HepG2 (cell line): ENCODE data around the gene HNRNPUL2. TPM values are rescaled to one million over a fixed set of nuclear protein-coding genes. Genes with fewer than 3 reads are reported as not detected.
A peak's percentile ranks its signal among the peaks of the same experiment; 100 is the strongest.

ENCODE experiments used
- AHR ChIP-seq: IDR thresholded peaks from 2 replicates; pipeline ENCODE4 v1.6.1; 2018; ENCODE audit warnings: missing genetic modification reagents, missing compliant biosample characterization
- DR1 ChIP-seq: sonication (generic); formaldehyde crosslinking; IDR thresholded peaks from 2 replicates; pipeline ENCODE4 v1.8.0; 2021; ENCODE audit warnings: mild to moderate bottlenecking, missing genetic modification reagents, inconsistent platforms
- ERF ChIP-seq: IDR thresholded peaks from 2 replicates; pipeline ENCODE4 v1.6.1; 2018; ENCODE audit warnings: missing biosample characterization, missing genetic modification reagents
- GMEB2 ChIP-seq: IDR thresholded peaks from 2 replicates; pipeline ENCODE4 v1.6.1; 2016; ENCODE audit warnings: missing biosample characterization, missing genetic modification reagents, low read depth
- HMGA1 ChIP-seq: sonication (generic); formaldehyde crosslinking; conservative IDR thresholded peaks from 2 replicates; pipeline ENCODE4 v1.4.0; 2020; ENCODE audit warnings: missing genetic modification reagents
- HNRNPUL1 ChIP-seq: fragments of 200-400 bp; formaldehyde crosslinking; IDR thresholded peaks from 2 replicates; pipeline ENCODE4 v1.6.1; 2017; ENCODE audit warnings: low read depth, mild to moderate bottlenecking, low read length, moderate library complexity
- IKZF1 ChIP-seq: fragments of 450-650 bp; IDR thresholded peaks from 2 replicates; pipeline ENCODE4 v1.7.1; 2016
- ISX ChIP-seq: sonication (generic); formaldehyde crosslinking; conservative IDR thresholded peaks from 2 replicates; pipeline ENCODE4 v1.5.0; 2020; ENCODE audit warnings: missing genetic modification reagents
- JARID2 ChIP-seq: sonication (generic); formaldehyde crosslinking; IDR thresholded peaks from 2 replicates; pipeline ENCODE4 v1.8.1; 2023; ENCODE audit warnings: missing genetic modification reagents, inconsistent platforms; ENCODE audit not compliant: insufficient replicate concordance
- KLF15 ChIP-seq: sonication (generic); formaldehyde crosslinking; IDR thresholded peaks from 2 replicates; pipeline ENCODE4 v1.8.1; 2023; ENCODE audit warnings: borderline replicate concordance, mild to moderate bottlenecking, inconsistent platforms, missing genetic modification reagents, mixed read lengths
- KLF9 ChIP-seq: IDR thresholded peaks from 2 replicates; pipeline ENCODE4 v1.6.1; 2016; ENCODE audit warnings: low read depth
- MYNN ChIP-seq: sonication (generic); formaldehyde crosslinking; IDR thresholded peaks from 2 replicates; pipeline ENCODE4 v1.4.0; 2020; ENCODE audit warnings: mild to moderate bottlenecking, low read depth, missing genetic modification reagents
- RELA ChIP-seq: sonication (generic); formaldehyde crosslinking; IDR thresholded peaks from 2 replicates; pipeline ENCODE4 v1.4.0; 2020; ENCODE audit warnings: missing genetic modification reagents
- RFX1 ChIP-seq: fragments of 450-650 bp; IDR thresholded peaks from 2 replicates; pipeline ENCODE4 v1.6.1; 2017
- SIX4 ChIP-seq: sonication (generic); formaldehyde crosslinking; IDR thresholded peaks from 2 replicates; pipeline ENCODE4 v1.4.0; 2020; ENCODE audit warnings: missing genetic modification reagents
- TAF15 ChIP-seq: fragments of 200-400 bp; formaldehyde crosslinking; IDR thresholded peaks from one replicate; pipeline ENCODE4 v1.6.1; 2018; ENCODE audit warnings: mild to moderate bottlenecking, low read depth, low read length; ENCODE audit not compliant: poor library complexity, severe bottlenecking
- TBP ChIP-seq: sonication (generic); formaldehyde crosslinking; IDR thresholded peaks from 2 replicates; pipeline ENCODE4 v1.5.0; 2020; ENCODE audit warnings: missing genetic modification reagents
- THAP11 ChIP-seq: IDR thresholded peaks from 2 replicates; pipeline ENCODE4 v1.6.1; 2016; ENCODE audit warnings: missing biosample characterization, missing genetic modification reagents
- ZNF232 ChIP-seq: sonication (generic); formaldehyde crosslinking; IDR thresholded peaks from 2 replicates; pipeline ENCODE4 v1.4.0; 2020; ENCODE audit warnings: missing genetic modification reagents, borderline replicate concordance
- ZNF263 ChIP-seq: sonication (generic); formaldehyde crosslinking; IDR thresholded peaks from 2 replicates; pipeline ENCODE4 v1.4.0; 2020; ENCODE audit warnings: missing genetic modification reagents
- ZNF274 ChIP-seq: sonication (generic); formaldehyde crosslinking; IDR thresholded peaks from 2 replicates; pipeline ENCODE4 v1.5.1; 2020; ENCODE audit warnings: mild to moderate bottlenecking, missing genetic modification reagents
- ZNF350 ChIP-seq: sonication (generic); formaldehyde crosslinking; IDR thresholded peaks from 2 replicates; pipeline ENCODE4 v1.4.0; 2020; ENCODE audit warnings: mild to moderate bottlenecking, low read depth, missing genetic modification reagents, borderline replicate concordance
- ZNF557 ChIP-seq: sonication (generic); formaldehyde crosslinking; IDR thresholded peaks from 2 replicates; pipeline ENCODE4 v1.4.0; 2020; ENCODE audit warnings: missing genetic modification reagents
- ZNF589 ChIP-seq: sonication (generic); formaldehyde crosslinking; conservative IDR thresholded peaks from 2 replicates; pipeline ENCODE4 v1.8.0; 2022; ENCODE audit warnings: mild to moderate bottlenecking, moderate library complexity, missing genetic modification reagents
- ZNF773 ChIP-seq: sonication (generic); formaldehyde crosslinking; IDR thresholded peaks from 2 replicates; pipeline ENCODE4 v1.4.0; 2020; ENCODE audit warnings: missing genetic modification reagents, borderline replicate concordance
- ZUFSP ChIP-seq: sonication (generic); formaldehyde crosslinking; IDR thresholded peaks from 2 replicates; pipeline ENCODE4 v1.9.0; 2021; ENCODE audit warnings: missing genetic modification reagents, mild to moderate bottlenecking, borderline replicate concordance
- ZXDC ChIP-seq: sonication (generic); formaldehyde crosslinking; IDR thresholded peaks from 2 replicates; pipeline ENCODE4 v1.5.0; 2020; ENCODE audit warnings: mild to moderate bottlenecking, missing genetic modification reagents
- polyA plus RNA-seq, 8 experiments: library from polyadenylated mRNA; depleted of rRNA in 3 of 8; stranded (reverse) in 7 of 8; unstranded in 1 of 8; fragments of >200 nt; fragmentation: Illumina TruSeq in 4 of 8; extraction: Trizol in 4 of 8; gene quantifications; 2 replicates each; pipeline versions ENCODE4 v1.2.1 to v1.2.3, GENCODE V29; 2011 to 2016; ENCODE audit warnings: low read depth in 4 of 8, missing spikeins in 1 of 8, mixed read lengths in 1 of 8; ENCODE audit not compliant: insufficient read depth in 1 of 8
- total RNA-seq, 5 experiments: library from RNA; depleted of rRNA; stranded (reverse); fragments of >200 nt; fragmentation: Illumina TruSeq; extraction: Trizol; gene quantifications; 2 replicates each; pipeline ENCODE4 v1.2.3, GENCODE V29; 2016; ENCODE audit warnings: low read depth in 1 of 5

HNRNPUL2 gene
- total and polyA plus RNA-seq, 2 of the 13 experiments (the other 11 are each of a cell fraction or from before 2014, with no cell fraction given): 8.4 to 9.6 TPM

- TF ChIP-seq ZXDC (CRISPR knock-in tag): no peak; the same call in 1 of the 2 replicates
- TF ChIP-seq ERF (CRISPR knock-in tag): peak; percentile 70; the same call in 1 of the 2 replicates
- no peak for TF ChIP-seq RFX1
- TF ChIP-seq DR1 (CRISPR knock-in tag): peak; percentile 98
- peak; percentile 56 for TF ChIP-seq JARID2 (CRISPR knock-in tag)
- peak; percentile 80; the same call in 1 of the 2 replicates for TF ChIP-seq KLF15 (CRISPR knock-in tag)
- TF ChIP-seq ZNF274: no peak; the same call in 1 of the 2 replicates
- TF ChIP-seq ISX: no peak; the same call in 1 of the 2 replicates
- no peak for TF ChIP-seq TBP (CRISPR knock-in tag)
- TF ChIP-seq SIX4 (CRISPR knock-in tag): peak; percentile 10; the same call in 1 of the 2 replicates
- TF ChIP-seq ZNF350 (CRISPR knock-in tag): peak; percentile 88
- TF ChIP-seq ZUFSP (CRISPR knock-in tag): no peak
- TF ChIP-seq ZNF773: no peak
- TF ChIP-seq RELA (CRISPR knock-in tag): peak; percentile 55; the same call in 1 of the 2 replicates
- TF ChIP-seq IKZF1: no peak
- TF ChIP-seq ZNF263: no peak
- peak; percentile 80 for TF ChIP-seq KLF9 (CRISPR knock-in tag)
- TF ChIP-seq ZNF232: no peak
- 0 out of 2 replicates have a peak, but pooled peaks have one; percentile 12 for TF ChIP-seq ZNF557 (CRISPR knock-in tag)
- TF ChIP-seq AHR (CRISPR knock-in tag): no peak
- no peak for TF ChIP-seq GMEB2
- TF ChIP-seq THAP11 (CRISPR knock-in tag): peak; percentile 74
- TF ChIP-seq TAF15: peak; percentile 99
- 0 out of 2 replicates have a peak, but pooled peaks have one; percentile 73 for TF ChIP-seq MYNN (CRISPR knock-in tag)
- no peak for TF ChIP-seq HNRNPUL1
- no peak for TF ChIP-seq ZNF589
- no peak for TF ChIP-seq HMGA1
These were observed 62.1 kb downstream of the HNRNPUL2 start, which contains the start of the genes C11orf98 and CSKMT (continued) for GRCh38 chr11:62665075-62665598.
